Measurements from ENCODE around the gene HTR1A. TPM values are rescaled to one million over a fixed set of nuclear protein-coding genes. Genes with fewer than 3 reads are reported as not detected.

Gene HTR1A
- 20.4 TPM for total RNA-seq

DNA sequence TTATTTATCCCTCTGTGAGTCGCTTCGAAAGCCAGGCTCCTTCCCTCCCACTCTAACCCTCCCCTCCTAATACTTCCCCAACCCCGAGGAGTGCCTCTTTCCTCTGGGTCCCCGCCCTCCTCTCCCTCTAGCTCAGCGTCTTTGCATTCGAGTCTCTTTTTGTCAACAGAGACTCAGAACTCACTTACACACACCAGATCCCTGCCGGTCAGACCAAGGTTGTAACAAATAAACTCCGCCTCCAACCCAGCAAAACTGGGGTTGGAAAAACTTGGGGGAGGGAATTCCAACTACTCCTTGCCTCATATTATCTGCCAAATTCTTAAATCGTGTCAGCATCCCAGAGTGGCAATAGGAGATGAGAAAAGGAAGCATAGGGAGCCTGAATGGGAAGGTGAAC, at the start of gene HTR1A:
Gene HTR1A (minus strand): TSS at position 167 of the 400 bp plus-strand sequence. CDS start 726 bp downstream, outside the sequence.
- FAIRE-seq, result no peak
- peak in 1 of 2 donors; percentile 5 for DNase-seq (ENCODE audit: low spot score in 2 of 2)

DNA sequence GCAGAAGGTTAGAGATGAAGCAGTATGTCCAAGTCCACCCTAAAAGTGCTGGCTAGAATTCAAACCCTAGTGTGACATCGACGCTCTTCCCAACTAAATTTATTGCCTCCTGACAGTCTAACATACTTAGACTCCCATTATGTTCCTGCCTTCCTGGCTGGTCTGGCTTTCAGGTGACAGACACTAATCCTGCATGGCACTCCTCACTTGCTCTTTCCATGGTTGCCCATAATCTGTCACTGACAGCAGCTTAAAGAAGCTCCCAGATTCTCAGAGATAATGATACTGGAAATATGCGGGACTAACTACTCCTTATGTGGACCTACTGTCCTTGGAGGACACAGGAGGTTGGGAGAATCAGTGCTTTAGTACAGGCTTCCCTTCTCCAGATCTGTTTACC, 41.7 kb upstream of the HTR1A start:
- no peak for FAIRE-seq

DNA sequence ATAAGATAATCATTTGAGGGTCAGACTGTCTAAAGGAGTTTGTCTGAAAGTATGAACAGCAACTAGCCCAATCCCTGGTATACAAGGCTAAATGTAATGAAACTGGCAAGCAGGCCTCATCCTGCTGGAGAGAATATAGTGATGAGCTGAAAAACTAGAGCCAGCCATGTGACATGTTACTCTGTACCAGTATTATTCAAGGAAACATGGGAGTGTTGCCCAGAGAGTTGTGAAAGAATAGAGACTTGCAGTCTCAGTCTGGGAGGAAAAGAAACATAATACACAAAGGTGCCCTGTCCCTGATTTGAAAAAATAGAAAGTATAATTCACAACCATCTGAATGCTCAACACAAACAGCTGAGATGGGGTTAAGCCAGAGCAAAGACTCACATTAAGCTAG, 37.9 kb upstream of the HTR1A start:
- DNase-seq (ENCODE audit: low spot score in 2 of 2), result no peak
- no peak for FAIRE-seq

More for the DNA sequence above, 41.7 kb upstream of the HTR1A start:
- DNase-seq (ENCODE audit: low spot score in 2 of 2), result no peak

DNA sequence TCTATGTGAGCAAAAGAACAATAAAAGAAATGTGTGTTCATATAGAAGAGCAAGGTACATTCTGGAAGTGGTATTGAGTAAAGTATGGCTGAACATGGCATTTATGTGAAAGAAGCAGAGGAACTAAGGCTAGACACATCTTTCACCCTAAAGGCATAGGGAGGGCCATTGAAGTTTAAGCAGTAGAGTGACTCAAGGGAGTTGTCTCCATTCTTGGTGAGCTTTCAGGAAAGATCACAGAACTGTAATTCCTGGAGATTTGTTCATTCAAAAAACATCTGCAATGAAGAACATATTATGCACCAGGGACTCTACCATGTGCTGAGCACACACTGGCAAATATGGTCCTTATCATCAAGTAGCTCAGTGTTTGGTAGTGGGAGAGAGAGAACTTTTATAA, 24.8 kb upstream of the HTR1A start:
- FAIRE-seq, result no peak
- no peak for DNase-seq (ENCODE audit: low spot score in 2 of 2)

DNA sequence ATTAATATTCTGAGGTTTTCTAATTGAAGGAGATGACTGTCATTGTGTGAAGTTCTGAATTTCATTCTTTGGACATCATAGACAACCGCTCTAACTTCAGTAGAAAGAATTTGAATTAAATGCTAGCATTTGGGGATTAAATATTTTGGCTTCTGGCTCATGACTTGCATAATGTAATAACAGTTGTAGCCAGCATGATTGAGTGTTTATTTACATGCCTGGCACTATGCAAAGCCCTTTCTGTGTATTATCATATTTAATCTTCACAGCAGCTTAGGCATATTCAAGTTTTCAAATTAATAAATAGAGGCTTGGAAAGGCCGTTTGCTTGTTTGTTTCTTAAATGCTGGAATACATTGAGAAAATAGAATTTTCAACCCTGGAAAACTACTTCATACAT, 19.6 kb upstream of the HTR1A start:
- DNase-seq (ENCODE audit: low spot score in 2 of 2), result no peak
- no peak for FAIRE-seq

- DNase-seq (ENCODE audit: low spot score in 2 of 2), result no peak
- no peak for FAIRE-seq
Measured at GRCh38 chr5:63963926-63964325, 1.7 kb upstream of the HTR1A start.

DNA sequence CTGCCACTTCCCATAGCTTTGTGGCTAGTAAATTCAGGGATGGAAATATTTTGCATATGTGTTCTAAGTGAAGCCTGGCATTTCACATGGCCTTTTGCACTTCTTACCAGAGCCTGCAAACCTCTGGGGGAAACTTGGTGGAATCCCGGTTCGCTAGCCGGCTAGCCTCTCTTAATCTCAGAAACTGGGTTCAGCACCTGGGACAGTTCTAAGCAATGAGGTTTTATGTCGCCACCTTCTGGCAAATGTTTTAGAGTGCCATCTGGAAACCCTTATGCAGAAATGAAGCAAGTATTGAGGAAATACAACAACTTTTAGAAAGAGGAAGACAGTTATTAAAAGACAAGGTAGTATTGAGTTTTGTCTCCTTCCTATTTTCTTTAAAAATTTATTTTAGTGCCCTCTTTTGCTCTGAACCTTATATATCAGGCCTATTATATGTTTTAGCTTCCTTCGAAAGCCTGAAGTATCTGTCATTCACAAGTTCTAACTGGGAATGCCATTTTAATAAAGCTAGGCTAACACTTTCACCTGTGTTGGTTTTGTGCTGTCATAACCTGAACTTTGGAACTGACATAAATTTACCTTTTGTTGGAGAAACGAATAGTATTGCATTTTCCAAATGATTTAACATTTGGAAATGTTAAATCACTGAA, 963 bp upstream of the HTR1A start:
- FAIRE-seq, result peak; percentile 39
- DNase-seq (ENCODE audit: low spot score in 2 of 2), result peak; percentile 40 to 43

- DNase-seq (ENCODE audit: low spot score in 2 of 2), result no peak
- FAIRE-seq, result no peak
Measured at GRCh38 chr5:63961598-63962161, 565 bp downstream of the HTR1A start.

GRCh38 chr5:63961125-63961597, 1.1 kb downstream of the HTR1A start:
- no peak for FAIRE-seq
- no peak for DNase-seq (ENCODE audit: low spot score in 2 of 2)

DNA sequence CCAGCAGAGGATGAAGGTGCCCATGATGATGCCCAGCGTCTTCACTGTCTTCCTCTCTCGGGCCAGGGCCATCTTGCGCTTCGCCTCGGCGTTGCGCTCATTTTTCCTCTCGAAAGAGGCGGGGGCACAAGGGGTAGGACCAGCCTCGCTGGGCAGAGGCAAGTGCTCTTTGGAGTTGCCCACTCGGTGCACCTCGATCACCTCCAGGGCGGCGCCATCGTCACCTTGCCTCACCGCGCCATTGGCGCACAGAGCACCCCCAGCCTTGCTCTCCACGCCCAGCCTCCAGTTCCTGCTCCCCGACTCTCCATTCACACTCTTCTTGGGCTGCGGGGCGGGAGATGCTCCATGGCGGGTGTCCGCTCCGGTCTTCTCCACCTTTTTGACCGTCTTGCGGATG, 1.6 kb downstream of the HTR1A start:
- no peak for DNase-seq (ENCODE audit: low spot score in 2 of 2)

GRCh38 chr5:63959177-63959982, 2.9 kb downstream of the HTR1A start:
- peak in 1 of 2 donors; percentile 31 for DNase-seq (ENCODE audit: low spot score in 2 of 2)
- FAIRE-seq, result no peak

More for the DNA sequence above, 1.6 kb downstream of the HTR1A start:
- no peak for FAIRE-seq

DNA sequence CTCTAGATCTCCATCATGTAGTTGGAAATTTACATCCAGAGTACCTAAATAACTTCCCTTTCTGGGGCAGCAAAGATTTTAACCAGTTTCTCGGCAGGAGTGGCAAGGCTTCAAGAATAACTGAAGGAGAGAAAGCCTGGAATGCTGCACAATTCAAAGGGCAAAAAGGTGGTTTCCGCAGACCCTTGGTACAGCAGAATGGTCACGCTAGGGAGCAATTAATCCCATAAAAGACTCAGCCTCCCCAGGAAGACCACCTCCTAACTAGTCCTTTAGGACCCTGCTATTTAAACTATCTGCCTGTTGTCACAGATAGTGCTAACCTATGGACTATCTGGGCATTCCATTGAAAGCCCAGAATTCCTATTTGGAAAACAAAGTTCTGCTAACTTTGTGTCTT, 3.6 kb downstream of the HTR1A start:
- DNase-seq (ENCODE audit: low spot score in 2 of 2), result no peak
- no peak for FAIRE-seq

GRCh38 chr5:63957617-63958016, 4.6 kb downstream of the HTR1A start:
- DNase-seq (ENCODE audit: low spot score in 2 of 2) (no peak), FAIRE-seq (no peak)

DNA sequence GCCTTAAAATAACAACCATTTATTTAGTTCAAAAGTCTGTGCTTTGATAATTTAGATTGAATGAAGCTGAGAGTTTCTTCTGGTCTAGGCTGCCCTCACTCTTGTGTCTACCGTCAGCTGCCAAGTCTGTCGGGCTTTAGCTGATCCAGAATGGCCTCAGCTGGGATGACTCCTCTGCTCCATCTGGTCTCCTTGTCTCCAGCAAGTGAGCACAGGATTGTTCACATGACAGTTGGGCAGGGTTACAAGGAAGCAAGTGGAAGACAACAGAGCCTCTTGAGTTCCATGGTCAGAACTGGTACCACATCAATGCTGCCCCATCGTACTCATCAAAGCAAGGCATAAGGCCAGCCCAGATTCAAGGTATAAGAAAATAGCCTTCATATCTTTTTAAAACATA, 9.0 kb downstream of the HTR1A start:
- no peak for DNase-seq (ENCODE audit: low spot score in 2 of 2)
- FAIRE-seq, result no peak

GRCh38 chr5:63935103-63935502, 27.1 kb downstream of the HTR1A start:
- no peak for DNase-seq (ENCODE audit: low spot score in 2 of 2)
- no peak for FAIRE-seq

- no peak for FAIRE-seq
Measured at GRCh38 chr5:63931836-63932235, 30.4 kb downstream of the HTR1A start.

DNA sequence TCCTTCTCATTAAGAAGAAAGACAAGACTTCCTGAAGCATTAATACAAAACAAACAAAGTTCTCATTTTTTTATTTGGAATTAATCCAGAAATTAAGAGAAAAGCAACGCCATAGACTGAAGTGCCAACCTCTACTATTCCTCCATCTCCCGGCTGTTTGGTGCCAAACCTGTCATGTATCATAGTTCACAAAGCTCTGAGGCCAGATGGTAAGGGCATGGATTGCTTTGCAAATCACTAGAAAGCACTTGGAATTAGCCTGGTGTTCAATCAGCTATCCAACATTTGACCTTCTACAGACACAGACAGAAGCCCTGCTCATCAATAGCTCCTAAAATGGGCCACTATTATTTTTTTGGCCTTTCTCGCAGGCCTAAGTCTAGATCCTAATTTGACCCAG, 33.8 kb downstream of the HTR1A start:
- FAIRE-seq, result no peak
- DNase-seq (ENCODE audit: low spot score in 2 of 2), result no peak

More at GRCh38 chr5:63931836-63932235, 30.4 kb downstream of the HTR1A start:
- DNase-seq (ENCODE audit: low spot score in 2 of 2), result no peak

GRCh38 chr5:63923914-63924313, 38.3 kb downstream of the HTR1A start:
- no peak for DNase-seq (ENCODE audit: low spot score in 2 of 2)
- FAIRE-seq, result no peak

DNA sequence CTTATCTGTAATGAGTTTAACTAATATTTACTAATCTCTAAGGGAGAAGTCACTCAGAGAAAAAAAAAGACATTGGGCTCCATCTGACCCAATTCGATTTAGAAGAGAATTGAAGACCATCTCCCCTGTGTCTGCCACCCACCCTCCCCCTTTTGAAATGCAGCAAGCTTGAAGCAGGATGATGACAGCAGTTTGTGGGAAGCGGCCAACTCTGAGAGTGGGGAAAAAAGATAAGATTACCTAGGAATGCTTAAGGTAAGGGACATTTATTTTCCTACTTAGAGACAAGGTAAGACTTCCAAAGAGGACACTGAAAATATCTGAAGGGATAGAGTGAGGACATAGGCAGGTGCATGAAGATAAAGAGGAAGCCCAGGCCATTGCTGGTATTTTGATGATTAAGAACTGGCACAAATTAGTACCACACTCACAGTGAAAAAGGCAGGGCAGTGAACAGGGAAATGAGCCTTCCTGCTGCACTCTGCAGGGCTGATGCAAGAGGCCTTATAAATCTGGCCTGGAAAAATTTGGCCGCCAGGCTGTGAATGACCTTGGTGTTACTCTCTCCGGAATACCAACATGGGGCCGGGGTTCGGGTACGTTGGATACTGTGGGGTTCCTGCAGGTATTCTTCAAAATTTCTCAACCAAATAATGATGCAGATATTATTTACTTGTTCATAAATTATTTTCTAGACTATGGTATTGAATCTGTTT, 42.3 kb downstream of the HTR1A start:
- no peak for DNase-seq (ENCODE audit: low spot score in 2 of 2)
- FAIRE-seq, result no peak

DNA sequence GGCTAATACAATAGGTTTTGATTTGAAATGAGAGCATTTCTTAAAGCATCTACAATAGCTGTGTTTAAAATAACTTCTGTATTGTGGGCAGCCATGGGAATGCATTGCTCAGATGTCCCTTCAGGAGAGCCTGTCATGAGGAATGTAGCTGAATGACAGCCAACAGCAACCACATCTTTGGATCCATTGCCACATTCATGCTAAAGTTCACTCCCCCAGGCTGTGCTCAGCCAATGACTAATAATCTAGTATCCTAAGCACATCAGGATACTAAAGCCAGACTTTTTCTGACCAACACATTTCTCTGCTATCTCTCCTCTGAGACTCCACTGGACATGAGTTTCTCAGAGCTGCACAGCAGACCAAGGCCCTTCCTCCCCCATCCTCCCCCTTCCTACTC, 45.5 kb downstream of the HTR1A start:
- FAIRE-seq (no peak), DNase-seq (ENCODE audit: low spot score in 2 of 2) (no peak)

GRCh38 chr5:63911871-63912270, 50.4 kb downstream of the HTR1A start:
- FAIRE-seq (no peak), DNase-seq (ENCODE audit: low spot score in 2 of 2) (no peak)
